ENCODE data around the gene NUDT17.

DNA sequence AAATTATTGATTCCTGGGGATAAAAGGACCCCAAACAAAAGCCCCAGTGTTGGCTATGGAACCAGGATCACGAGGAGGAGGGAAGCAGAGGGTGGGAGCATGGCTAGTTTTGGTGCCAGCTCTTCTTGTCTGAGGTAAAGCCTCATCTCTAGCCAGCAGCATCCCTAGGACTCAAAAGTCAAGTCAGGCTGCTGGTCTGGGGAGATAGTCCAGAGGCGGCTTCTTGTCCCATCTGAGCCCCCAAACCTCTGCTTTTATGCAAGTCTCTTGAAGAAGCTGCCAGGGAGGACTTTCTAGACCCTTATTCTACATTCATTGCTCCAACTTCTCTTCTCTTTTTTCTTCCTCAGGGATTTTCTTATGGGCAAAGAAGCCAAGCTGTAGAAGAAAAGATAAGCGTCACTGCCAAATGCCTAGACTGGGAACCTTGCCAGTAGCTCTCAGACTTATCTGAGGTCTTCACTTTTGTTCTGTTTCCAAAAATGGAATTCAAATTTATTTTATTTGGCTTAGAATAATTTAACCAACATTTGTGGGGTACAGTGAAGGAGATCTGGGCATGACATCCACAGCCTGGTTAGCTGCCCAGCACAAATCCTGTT, 47.2 kb downstream of the NUDT17 start:
- TF ChIP-seq POLR2AphosphoS5 (IDR thresholded peaks at IDR 0.05): no peak
- TF ChIP-seq POLR2A (IDR thresholded peaks at IDR 0.05): no peak

All from upper lobe of left lung (tissue), 4 donors.